HEK293 (cell line): Measurements from ENCODE around the gene ZNF710.
A peak's percentile ranks its signal among the peaks of the same experiment; 100 is the strongest.

Experiments
- CTCF ChIA-PET: fragments of 350-600 bp; formaldehyde crosslinking; extraction: SDS; loops from one replicate; lab custom pipeline; 2021; ENCODE audit warnings: antibody characterized with exemption; lab: Yijun Ruan, JAX
- POLR2A ChIA-PET: fragments of 300-600 bp; formaldehyde crosslinking; extraction: SDS; loops from one replicate; lab custom pipeline; 2020; ENCODE audit warnings: antibody characterized with exemption, inconsistent platforms; lab: Yijun Ruan, JAX
- H3K27ac ChIP-seq: fragments of 200-500 bp; sonication (Bioruptor generic); 2 replicates; pipeline ENCODE4 v1.5.1; 2014; ENCODE audit warnings: low read depth, low read length, control low read depth, inconsistent platforms; ENCODE audit errors: extremely low read depth
- H3K36me3 ChIP-seq, 2 experiments: fragments of 200-500 bp in 1 of 2; sonication (Bioruptor generic) in 1 of 2; 1 replicate in 1 of 2; 2 replicates in 1 of 2; pipeline ENCODE4 v1.5.1; 2014 to 2017; ENCODE audit warnings: inconsistent platforms in 2 of 2, low read length in 2 of 2; ENCODE audit not compliant: control insufficient read depth in 2 of 2, insufficient read depth in 1 of 2
- H3K4me1 ChIP-seq: fragments of 200-500 bp; sonication (Bioruptor generic); 2 replicates; pipeline ENCODE4 v1.5.1; 2014; ENCODE audit warnings: mild to moderate bottlenecking, low read length, inconsistent platforms; ENCODE audit not compliant: control insufficient read depth, insufficient read depth
- H3K4me3 ChIP-seq: 2 replicates; pipeline ENCODE4 v1.5.1; 2011; ENCODE audit warnings: low read depth, mild to moderate bottlenecking, control low read depth, low read length, moderate library complexity
- H3K9me3 ChIP-seq: fragments of 200-500 bp; sonication (Bioruptor generic); 2 replicates; pipeline ENCODE4 v1.5.1; 2014; ENCODE audit warnings: low read depth, low read length, inconsistent platforms; ENCODE audit not compliant: control insufficient read depth, insufficient read depth
- GFI1B ChIP-seq: fragments of 450-650 bp; formaldehyde crosslinking; IDR thresholded peaks from 2 replicates; pipeline ENCODE4 v1.5.1; 2016; ENCODE audit warnings: missing biosample characterization, missing genetic modification characterization
- REPIN1 ChIP-seq: fragments of 450-650 bp; formaldehyde crosslinking; IDR thresholded peaks from 2 replicates; pipeline ENCODE4 v1.5.1; 2017; ENCODE audit warnings: missing biosample characterization, missing genetic modification characterization, low read depth
- SETDB1 ChIP-seq: IDR thresholded peaks from one replicate; pipeline ENCODE4 v1.6.1; 2017; ENCODE audit warnings: mild to moderate bottlenecking, low read length, moderate library complexity, mixed read lengths; ENCODE audit not compliant: insufficient read length
- SP7 ChIP-seq: fragments of 450-650 bp; formaldehyde crosslinking; IDR thresholded peaks from 2 replicates; pipeline ENCODE4 v1.5.1; 2016; ENCODE audit warnings: missing biosample characterization, missing genetic modification characterization
- ZBTB48 ChIP-seq: fragments of 450-650 bp; formaldehyde crosslinking; IDR thresholded peaks from 2 replicates; pipeline ENCODE4 v1.5.1; 2016; ENCODE audit warnings: missing biosample characterization, missing genetic modification characterization
- ZFP3 ChIP-seq: fragments of 450-650 bp; formaldehyde crosslinking; IDR thresholded peaks from 2 replicates; pipeline ENCODE4 v1.5.1; 2016; ENCODE audit warnings: low read depth, missing biosample characterization, missing genetic modification characterization
- ZNF132 ChIP-seq: fragments of 450-650 bp; formaldehyde crosslinking; IDR thresholded peaks from 2 replicates; pipeline ENCODE4 v1.5.1; 2017; ENCODE audit warnings: missing biosample characterization, missing genetic modification characterization, borderline replicate concordance
- ZNF140 ChIP-seq: fragments of 450-650 bp; formaldehyde crosslinking; IDR thresholded peaks from 2 replicates; pipeline ENCODE4 v1.5.1; 2016; ENCODE audit warnings: missing biosample characterization, missing genetic modification characterization
- ZNF202 ChIP-seq: fragments of 450-650 bp; formaldehyde crosslinking; IDR thresholded peaks from 2 replicates; pipeline ENCODE4 v1.5.1; 2016; ENCODE audit warnings: missing biosample characterization, missing genetic modification characterization, borderline replicate concordance
- ZNF211 ChIP-seq: fragments of 450-650 bp; formaldehyde crosslinking; IDR thresholded peaks from 2 replicates; pipeline ENCODE4 v1.5.1; 2016; ENCODE audit warnings: low read depth, missing biosample characterization, missing genetic modification characterization
- ZNF350 ChIP-seq: fragments of 450-650 bp; formaldehyde crosslinking; IDR thresholded peaks from 2 replicates; pipeline ENCODE4 v1.5.0; 2017; ENCODE audit warnings: missing biosample characterization, mild to moderate bottlenecking, missing genetic modification characterization
- ZNF48 ChIP-seq: fragments of 450-650 bp; formaldehyde crosslinking; IDR thresholded peaks from 2 replicates; pipeline ENCODE4 v1.5.1; 2016; ENCODE audit warnings: missing biosample characterization, missing genetic modification characterization
- ZNF626 ChIP-seq: fragments of 450-650 bp; sonication (Bioruptor Pico); formaldehyde crosslinking; IDR thresholded peaks from 2 replicates; pipeline ENCODE4 v1.5.1; 2018; ENCODE audit warnings: missing biosample characterization, missing genetic modification characterization, inconsistent platforms
- ZNF654 ChIP-seq: fragments of 450-650 bp; formaldehyde crosslinking; IDR thresholded peaks from 2 replicates; pipeline ENCODE4 v1.5.1; 2016; ENCODE audit warnings: low read depth, missing biosample characterization, missing genetic modification characterization
- ZNF658 ChIP-seq: fragments of 450-650 bp; formaldehyde crosslinking; IDR thresholded peaks from 2 replicates; pipeline ENCODE4; 2016; ENCODE audit warnings: missing biosample characterization, missing genetic modification characterization
- ZNF791 ChIP-seq: fragments of 450-650 bp; formaldehyde crosslinking; IDR thresholded peaks from 2 replicates; pipeline ENCODE4 v1.5.1; 2016; ENCODE audit warnings: missing biosample characterization, missing genetic modification characterization
- ZSCAN30 ChIP-seq: fragments of 450-650 bp; IDR thresholded peaks from 2 replicates; pipeline ENCODE4 v1.5.1; 2018; ENCODE audit warnings: missing biosample characterization, mild to moderate bottlenecking, missing genetic modification characterization, moderate library complexity
- TF ChIP-seq, protein P1 (sequence below): fragments of 450-650 bp; formaldehyde crosslinking; IDR thresholded peaks from 2 replicates; pipeline ENCODE4 v1.5.1; 2016; ENCODE audit warnings: missing biosample characterization, missing genetic modification characterization
- TF ChIP-seq, protein P2 (sequence below): fragments of 450-650 bp; formaldehyde crosslinking; IDR thresholded peaks from 2 replicates; pipeline ENCODE4 v1.5.1; 2016; ENCODE audit warnings: missing biosample characterization, missing genetic modification characterization
- TF ChIP-seq, protein P3 (sequence below): fragments of 450-650 bp; formaldehyde crosslinking; IDR thresholded peaks from 2 replicates; pipeline ENCODE4 v1.5.1; 2016; ENCODE audit warnings: missing biosample characterization, missing genetic modification characterization
- TF ChIP-seq, protein P4 (sequence below): fragments of 450-650 bp; formaldehyde crosslinking; IDR thresholded peaks from 2 replicates; pipeline ENCODE4 v1.5.1; 2016; ENCODE audit warnings: missing biosample characterization, missing genetic modification characterization

ZNF710 gene

DNA sequence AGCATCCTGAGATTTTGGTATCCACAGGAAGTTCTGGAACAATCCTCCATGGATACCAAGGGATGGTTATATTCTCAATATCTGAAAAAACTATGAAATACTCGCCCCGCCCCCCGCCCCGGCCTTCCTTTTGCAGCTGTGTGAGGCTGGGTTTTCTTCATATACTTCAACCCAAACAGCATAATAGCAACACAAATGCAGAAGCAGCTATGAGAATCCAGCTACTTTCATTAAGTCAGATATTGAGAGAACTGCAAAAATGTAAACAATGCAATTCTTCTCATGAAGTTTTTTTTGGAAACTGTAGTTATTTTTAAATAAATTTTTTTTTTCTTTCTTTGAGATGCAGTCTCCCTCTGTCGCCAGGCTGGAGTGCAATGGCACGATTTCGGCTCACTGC lies 112.0 kb downstream of the ZNF710 start (continued):
- TF ChIP-seq, protein P1, sequence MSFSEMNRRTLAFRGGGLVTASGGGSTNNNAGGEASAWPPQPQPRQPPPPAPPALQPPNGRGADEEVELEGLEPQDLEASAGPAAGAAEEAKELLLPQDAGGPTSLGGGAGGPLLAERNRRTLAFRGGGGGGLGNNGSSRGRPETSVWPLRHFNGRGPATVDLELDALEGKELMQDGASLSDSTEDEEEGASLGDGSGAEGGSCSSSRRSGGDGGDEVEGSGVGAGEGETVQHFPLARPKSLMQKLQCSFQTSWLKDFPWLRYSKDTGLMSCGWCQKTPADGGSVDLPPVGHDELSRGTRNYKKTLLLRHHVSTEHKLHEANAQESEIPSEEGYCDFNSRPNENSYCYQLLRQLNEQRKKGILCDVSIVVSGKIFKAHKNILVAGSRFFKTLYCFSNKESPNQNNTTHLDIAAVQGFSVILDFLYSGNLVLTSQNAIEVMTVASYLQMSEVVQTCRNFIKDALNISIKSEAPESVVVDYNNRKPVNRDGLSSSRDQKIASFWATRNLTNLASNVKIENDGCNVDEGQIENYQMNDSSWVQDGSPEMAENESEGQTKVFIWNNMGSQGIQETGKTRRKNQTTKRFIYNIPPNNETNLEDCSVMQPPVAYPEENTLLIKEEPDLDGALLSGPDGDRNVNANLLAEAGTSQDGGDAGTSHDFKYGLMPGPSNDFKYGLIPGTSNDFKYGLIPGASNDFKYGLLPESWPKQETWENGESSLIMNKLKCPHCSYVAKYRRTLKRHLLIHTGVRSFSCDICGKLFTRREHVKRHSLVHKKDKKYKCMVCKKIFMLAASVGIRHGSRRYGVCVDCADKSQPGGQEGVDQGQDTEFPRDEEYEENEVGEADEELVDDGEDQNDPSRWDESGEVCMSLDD (tag by site-specific recombination), result no peak

DNA sequence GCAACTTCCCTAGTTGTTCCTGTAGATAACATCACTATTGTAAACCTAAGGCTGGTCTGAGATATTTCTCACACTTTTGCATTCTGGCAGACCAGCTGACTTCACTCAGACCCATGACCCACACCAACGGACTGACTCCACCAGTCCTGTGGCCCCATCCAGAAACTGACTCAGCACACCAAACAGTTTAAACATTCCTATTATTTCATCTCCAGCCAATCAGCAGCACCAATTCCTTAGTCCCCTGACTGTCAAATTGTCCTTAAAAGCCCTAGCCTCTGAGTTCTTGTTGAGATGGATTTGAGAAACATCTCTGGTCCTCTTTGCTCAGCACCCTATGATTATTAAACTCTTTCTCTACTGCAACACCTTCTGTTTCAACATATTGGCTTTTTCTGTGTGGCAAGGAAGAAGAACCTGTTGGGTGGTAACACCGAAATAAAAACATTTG lies 113.4 kb downstream of the ZNF710 start:
- H3K9me3 ChIP-seq, result no peaks in the 10 kb centered on the region

DNA sequence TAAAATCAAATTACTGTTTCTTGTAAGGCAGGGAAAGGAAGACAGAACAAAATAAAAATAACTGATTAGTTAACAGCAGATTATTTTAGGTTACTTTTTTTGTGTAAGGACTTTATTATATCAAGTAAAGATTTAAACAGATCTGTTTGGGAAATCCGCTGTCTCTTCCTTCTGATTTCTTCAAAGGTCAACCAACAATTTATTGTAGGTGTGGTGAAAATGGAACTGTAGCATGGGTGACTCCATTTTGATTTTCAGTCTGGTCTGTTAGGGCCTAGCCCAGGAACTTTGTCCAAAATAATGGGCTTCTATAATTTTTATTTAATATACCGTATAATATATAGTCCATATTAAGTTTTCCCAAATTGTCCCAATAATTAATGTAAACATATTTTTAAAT lies 114.7 kb downstream of the ZNF710 start:
- no peaks in the 10 kb centered on the region for H3K9me3 ChIP-seq
- TF ChIP-seq, protein P2, sequence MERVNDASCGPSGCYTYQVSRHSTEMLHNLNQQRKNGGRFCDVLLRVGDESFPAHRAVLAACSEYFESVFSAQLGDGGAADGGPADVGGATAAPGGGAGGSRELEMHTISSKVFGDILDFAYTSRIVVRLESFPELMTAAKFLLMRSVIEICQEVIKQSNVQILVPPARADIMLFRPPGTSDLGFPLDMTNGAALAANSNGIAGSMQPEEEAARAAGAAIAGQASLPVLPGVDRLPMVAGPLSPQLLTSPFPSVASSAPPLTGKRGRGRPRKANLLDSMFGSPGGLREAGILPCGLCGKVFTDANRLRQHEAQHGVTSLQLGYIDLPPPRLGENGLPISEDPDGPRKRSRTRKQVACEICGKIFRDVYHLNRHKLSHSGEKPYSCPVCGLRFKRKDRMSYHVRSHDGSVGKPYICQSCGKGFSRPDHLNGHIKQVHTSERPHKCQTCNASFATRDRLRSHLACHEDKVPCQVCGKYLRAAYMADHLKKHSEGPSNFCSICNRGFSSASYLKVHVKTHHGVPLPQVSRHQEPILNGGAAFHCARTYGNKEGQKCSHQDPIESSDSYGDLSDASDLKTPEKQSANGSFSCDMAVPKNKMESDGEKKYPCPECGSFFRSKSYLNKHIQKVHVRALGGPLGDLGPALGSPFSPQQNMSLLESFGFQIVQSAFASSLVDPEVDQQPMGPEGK (tag by site-specific recombination), result no peak
- TF ChIP-seq, protein P3, sequence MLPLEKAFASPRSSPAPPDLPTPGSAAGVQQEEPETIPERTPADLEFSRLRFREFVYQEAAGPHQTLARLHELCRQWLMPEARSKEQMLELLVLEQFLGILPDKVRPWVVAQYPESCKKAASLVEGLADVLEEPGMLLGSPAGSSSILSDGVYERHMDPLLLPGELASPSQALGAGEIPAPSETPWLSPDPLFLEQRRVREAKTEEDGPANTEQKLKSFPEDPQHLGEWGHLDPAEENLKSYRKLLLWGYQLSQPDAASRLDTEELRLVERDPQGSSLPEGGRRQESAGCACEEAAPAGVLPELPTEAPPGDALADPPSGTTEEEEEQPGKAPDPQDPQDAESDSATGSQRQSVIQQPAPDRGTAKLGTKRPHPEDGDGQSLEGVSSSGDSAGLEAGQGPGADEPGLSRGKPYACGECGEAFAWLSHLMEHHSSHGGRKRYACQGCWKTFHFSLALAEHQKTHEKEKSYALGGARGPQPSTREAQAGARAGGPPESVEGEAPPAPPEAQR (tag by site-specific recombination), result no peak
- TF ChIP-seq GFI1B (tag by site-specific recombination), result no peak
- TF ChIP-seq ZNF626, result no peak
- TF ChIP-seq ZSCAN30 (tag by site-specific recombination), result no peak
- no peak for TF ChIP-seq REPIN1
- no peak for TF ChIP-seq SP7 (tag by site-specific recombination)
- TF ChIP-seq ZNF211 (tag by site-specific recombination), result no peak
- no peak for TF ChIP-seq ZNF350 (tag by site-specific recombination)
- TF ChIP-seq ZNF48 (tag by site-specific recombination), result no peak
- no peak for TF ChIP-seq ZBTB48 (tag by site-specific recombination)
- no peak for TF ChIP-seq ZNF791 (tag by site-specific recombination)
- TF ChIP-seq, all 188 proteins: peak for 0
- no peak overlapping the region for H3K4me3 ChIP-seq
- ChIA-PET POLR2A (no interaction called here), CTCF (interaction anchor here (0.6 kb wide), 1 partner anchor 11 kb away, joined by 3 read pairs; no protein-coding TSS in a partner anchor)
- H3K4me1 ChIP-seq, result no peaks in the 10 kb centered on the region
- H3K27ac ChIP-seq, result no peak overlapping the region
- no peaks in the 10 kb centered on the region for H3K36me3 ChIP-seq

More for the DNA sequence above, 113.4 kb downstream of the ZNF710 start:
- POLR2A ChIA-PET, result no interaction called here
- Histone ChIP-seq H3K36me3 (no peaks in the 10 kb centered on the region), H3K27ac (no peak overlapping the region), H3K4me3 (no peak overlapping the region)
- TF ChIP-seq ZFP3 (tag by site-specific recombination) (no peak), ZNF132 (no peak), ZNF140 (tag by site-specific recombination) (0 out of 2 replicates have a peak, but pooled peaks have one; percentile 39), ZNF654 (tag by site-specific recombination) (no peak), ZNF202 (tag by site-specific recombination) (no peak), ZNF658 (tag by site-specific recombination) (no peak), SP7 (tag by site-specific recombination) (0 out of 2 replicates have a peak, but pooled peaks have one; percentile 29), SETDB1 (peak; percentile 91)
- TF ChIP-seq, protein P4, sequence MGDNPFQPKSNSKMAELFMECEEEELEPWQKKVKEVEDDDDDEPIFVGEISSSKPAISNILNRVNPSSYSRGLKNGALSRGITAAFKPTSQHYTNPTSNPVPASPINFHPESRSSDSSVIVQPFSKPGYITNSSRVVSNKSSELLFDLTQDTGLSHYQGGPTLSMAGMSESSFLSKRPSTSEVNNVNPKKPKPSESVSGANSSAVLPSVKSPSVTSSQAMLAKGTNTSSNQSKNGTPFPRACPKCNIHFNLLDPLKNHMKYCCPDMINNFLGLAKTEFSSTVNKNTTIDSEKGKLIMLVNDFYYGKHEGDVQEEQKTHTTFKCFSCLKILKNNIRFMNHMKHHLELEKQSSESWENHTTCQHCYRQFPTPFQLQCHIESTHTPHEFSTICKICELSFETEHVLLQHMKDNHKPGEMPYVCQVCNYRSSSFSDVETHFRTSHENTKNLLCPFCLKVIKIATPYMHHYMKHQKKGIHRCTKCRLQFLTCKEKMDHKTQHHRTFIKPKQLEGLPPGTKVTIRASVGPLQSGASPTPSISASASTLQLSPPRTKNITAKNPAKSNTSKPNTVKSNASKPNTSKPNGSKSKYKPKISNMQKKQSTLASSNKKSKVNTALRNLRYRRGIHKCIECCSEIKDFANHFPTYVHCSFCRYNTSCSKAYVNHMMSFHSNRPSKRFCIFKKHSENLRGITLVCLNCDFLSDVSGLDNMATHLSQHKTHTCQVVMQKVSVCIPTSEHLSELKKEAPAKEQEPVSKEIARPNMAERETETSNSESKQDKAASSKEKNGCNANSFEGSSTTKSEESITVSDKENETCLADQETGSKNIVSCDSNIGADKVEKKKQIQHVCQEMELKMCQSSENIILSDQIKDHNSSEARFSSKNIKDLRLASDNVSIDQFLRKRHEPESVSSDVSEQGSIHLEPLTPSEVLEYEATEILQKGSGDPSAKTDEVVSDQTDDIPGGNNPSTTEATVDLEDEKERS (tag by site-specific recombination), result peak; percentile 35; the same call in 1 of the 2 replicates
- TF ChIP-seq, all 188 proteins: peak for 4
- CTCF ChIA-PET, result interaction anchor here (0.7 to 0.9 kb wide), 3 partner anchors 11 to 163 kb away, joined by 3 read pairs; no protein-coding TSS in a partner anchor
- H3K4me1 ChIP-seq, result no peaks in the 10 kb centered on the region
